GM23338 (cell line): ENCODE data around the gene KIF4A. TPM values are rescaled to one million over a fixed set of nuclear protein-coding genes. Genes with fewer than 3 reads are reported as not detected.

ENCODE experiments used
- EZH2 ChIP-seq: fragments of 200-600 bp; sonication (generic); IDR thresholded peaks from one replicate; pipeline ENCODE4 v1.8.0; 2017; ENCODE audit warnings: antibody characterized with exemption, mild to moderate bottlenecking, low read depth; ENCODE audit not compliant: unreplicated experiment
- EZH2phosphoT487 ChIP-seq: fragments of 200-600 bp; sonication (generic); IDR thresholded peaks from one replicate; pipeline ENCODE4 v1.8.1; 2018; ENCODE audit warnings: antibody characterized with exemption; ENCODE audit not compliant: unreplicated experiment
- JUNB ChIP-seq: IDR thresholded peaks from one replicate; pipeline ENCODE4 v1.6.1; 2016; ENCODE audit warnings: antibody characterized with exemption; ENCODE audit not compliant: unreplicated experiment
- REST ChIP-seq: IDR thresholded peaks from one replicate; pipeline ENCODE4 v1.6.1; 2018; ENCODE audit warnings: antibody characterized with exemption; ENCODE audit not compliant: unreplicated experiment
- STAT1 ChIP-seq: IDR thresholded peaks from one replicate; pipeline ENCODE4 v1.6.1; 2016; ENCODE audit warnings: antibody characterized with exemption; ENCODE audit not compliant: unreplicated experiment
- ZNF331 ChIP-seq: fragments of 250-450 bp; sonication (Bioruptor Pico); IDR thresholded peaks from 2 replicates; pipeline ENCODE4 v1.5.0; 2020; ENCODE audit warnings: low read depth, mild to moderate bottlenecking, moderate library complexity
- ZNF462 ChIP-seq: fragments of 250-450 bp; sonication (Bioruptor Pico); IDR thresholded peaks from 2 replicates; pipeline ENCODE4 v1.5.0; 2020; ENCODE audit warnings: mild to moderate bottlenecking, moderate library complexity
- polyA plus RNA-seq: library from polyadenylated mRNA; unstranded; fragments of >200 nt; fragmentation: Nextera tagmentation; extraction: Ambion mirVana; gene quantifications from 2 replicates; pipeline ENCODE4 v1.2.1, GENCODE V29; 2016
- total RNA-seq: library from RNA; depleted of rRNA; stranded (reverse); fragments of >200 nt; shearing (Covaris generic); gene quantifications from 2 replicates; pipeline ENCODE4 v1.2.3, GENCODE V29; 2014
- TF ChIP-seq, protein P1 (sequence below): IDR thresholded peaks from 2 replicates; pipeline ENCODE4 v1.6.1; 2016; ENCODE audit warnings: antibody characterized with exemption

Gene KIF4A
- total and polyA plus RNA-seq, 2 experiments from 2014 or later = 21.5 to 27.6 TPM

- TF ChIP-seq ZNF462 (CRISPR knock-in tag) = no peak
- TF ChIP-seq ZNF331 = no peak
- no peak for TF ChIP-seq REST
- no peak for TF ChIP-seq STAT1
- TF ChIP-seq JUNB = no peak
- TF ChIP-seq, protein P1, sequence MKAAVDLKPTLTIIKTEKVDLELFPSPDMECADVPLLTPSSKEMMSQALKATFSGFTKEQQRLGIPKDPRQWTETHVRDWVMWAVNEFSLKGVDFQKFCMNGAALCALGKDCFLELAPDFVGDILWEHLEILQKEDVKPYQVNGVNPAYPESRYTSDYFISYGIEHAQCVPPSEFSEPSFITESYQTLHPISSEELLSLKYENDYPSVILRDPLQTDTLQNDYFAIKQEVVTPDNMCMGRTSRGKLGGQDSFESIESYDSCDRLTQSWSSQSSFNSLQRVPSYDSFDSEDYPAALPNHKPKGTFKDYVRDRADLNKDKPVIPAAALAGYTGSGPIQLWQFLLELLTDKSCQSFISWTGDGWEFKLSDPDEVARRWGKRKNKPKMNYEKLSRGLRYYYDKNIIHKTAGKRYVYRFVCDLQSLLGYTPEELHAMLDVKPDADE = no peak
- TF ChIP-seq EZH2 = no peak
- no peak for TF ChIP-seq EZH2phosphoT487
Measured at GRCh38 chrX:70240751-70241150, 49.2 kb upstream of the KIF4A start (continued).
